BLaER1 treated with 17β-estradiol and CSF1 and Interleukin-3, amounts not matched to agents 10 nM and 100 nM (cell line): ENCODE measurements around the gene EVPLL.

Experiments used
- H3K27ac ChIP-seq, 11 experiments: shearing (Covaris generic); formaldehyde crosslinking; 2 replicates each; pipeline ENCODE4 v1.8.1; 2022
- H3K27me3 ChIP-seq, 11 experiments: shearing (Covaris generic); formaldehyde crosslinking; 2 replicates each; pipeline ENCODE4 v1.8.1; 2022
- H3K36me3 ChIP-seq, 11 experiments: shearing (Covaris generic); formaldehyde crosslinking; 2 replicates each; pipeline ENCODE4 v1.8.1; 2022
- H3K4me1 ChIP-seq, 10 experiments: shearing (Covaris generic); formaldehyde crosslinking; 2 replicates each; pipeline ENCODE4 v1.8.1; 2022
- H3K4me2 ChIP-seq, 11 experiments: shearing (Covaris generic); formaldehyde crosslinking; 2 replicates each; pipeline ENCODE4 v1.8.1; 2022
- H3K4me3 ChIP-seq, 10 experiments: shearing (Covaris generic); formaldehyde crosslinking; 2 replicates each; pipeline ENCODE4 v1.8.1; 2022
- H3K9ac ChIP-seq, 11 experiments: shearing (Covaris generic); formaldehyde crosslinking; 2 replicates each; pipeline ENCODE4 v1.8.1; 2022
- H3K9me3 ChIP-seq, 11 experiments: shearing (Covaris generic); formaldehyde crosslinking; replicated peaks in 1 of 11; 2 replicates each; pipeline ENCODE4 v1.8.1; 2022
- H4K20me1 ChIP-seq, 11 experiments: shearing (Covaris generic); formaldehyde crosslinking; 2 replicates each; pipeline ENCODE4 v1.8.1; 2022
- Cebpa-rat ChIP-seq, 11 experiments: shearing (Covaris generic); IDR thresholded peaks; 2 replicates each; pipeline ENCODE4 v1.8.1; 2022

EVPLL gene

GRCh38 chr17:18356624-18357023, 21.0 kb upstream of the EVPLL start:
- H3K4me2 ChIP-seq, result peak overlapping the region in 7 of 11 experiments; percentile 7 to 86 (median 72); a peak in 12 of 22 replicates
- H3K36me3 ChIP-seq, result peaks cover 36 to 88% (median 73%) of the 10 kb centered on the region in 11 experiments
- H3K9ac ChIP-seq, result peak overlapping the region in 4 of 11 experiments; percentile 41 to 66 (median 58); a peak in 7 of 22 replicates
- peaks cover 0 to 11% (median 0%) of the 10 kb centered on the region in 11 experiments; a peak in 2 of 22 replicates for H4K20me1 ChIP-seq
- peak overlapping the region in 7 of 11 experiments; percentile 33 to 81 (median 72); a peak in 13 of 22 replicates for H3K27ac ChIP-seq
- H3K9me3 ChIP-seq, result no peaks in the 10 kb centered on the region
- H3K27me3 ChIP-seq, result no peaks in the 10 kb centered on the region
- peaks cover 2 to 35% (median 22%) of the 10 kb centered on the region in 10 experiments; a peak in 18 of 20 replicates for H3K4me1 ChIP-seq
- TF ChIP-seq Cebpa-rat (IDR thresholded peaks at IDR 0.05), result peak in 2 of 11 experiments; percentile 30 to 38; a peak in 1 of 22 replicates
- H3K4me3 ChIP-seq, result no peak overlapping the region

- Histone ChIP-seq H3K4me3 (no peak overlapping the region), H3K4me2 (no peak overlapping the region), H3K36me3 (peaks cover 9 to 52% (median 38%) of the 10 kb centered on the region in 11 experiments; a peak in 21 of 22 replicates), H3K9me3 (peaks cover 0 to under 1% (median 0%) of the 10 kb centered on the region in 11 experiments; a peak in 2 of 22 replicates), H3K27me3 (no peaks in the 10 kb centered on the region), H3K4me1 (peaks cover 21 to 54% (median 41%) of the 10 kb centered on the region in 10 experiments), H4K20me1 (peaks cover 0 to 11% (median 0%) of the 10 kb centered on the region in 11 experiments; a peak in 2 of 22 replicates), H3K9ac (no peak overlapping the region), H3K27ac (no peak overlapping the region)
- TF ChIP-seq Cebpa-rat (IDR thresholded peaks at IDR 0.05), result no peak
Measured at GRCh38 chr17:18360518-18360917, 17.1 kb upstream of the EVPLL start.

GRCh38 chr17:18361837-18362697, 15.5 kb upstream of the EVPLL start:
- H4K20me1 ChIP-seq, result peaks cover 0 to 3% (median 0%) of the 10 kb centered on the region in 11 experiments; a peak in 2 of 22 replicates
- no peak for TF ChIP-seq Cebpa-rat (IDR thresholded peaks at IDR 0.05)
- peak overlapping the region in 7 of 11 experiments; percentile 76 to 86 (median 84); a peak in 14 of 22 replicates for H3K27ac ChIP-seq

GRCh38 chr17:18362698-18363100, 14.9 kb upstream of the EVPLL start:
- peaks cover 0 to 3% (median 0%) of the 10 kb centered on the region in 11 experiments; a peak in 2 of 22 replicates for H4K20me1 ChIP-seq
- H3K27me3 ChIP-seq, result no peaks in the 10 kb centered on the region
- peak overlapping the region; percentile 33 to 86 (median 78); a peak in 21 of 22 replicates for H3K27ac ChIP-seq
- peaks cover 6 to 8% (median 7%) of the 10 kb centered on the region in 11 experiments; a peak in 14 of 22 replicates for H3K9me3 ChIP-seq
- peak overlapping the region; percentile 71 to 98 (median 93) for H3K4me2 ChIP-seq
- peak overlapping the region; percentile 79 to 89 (median 86) for H3K9ac ChIP-seq
- peaks cover 9 to 34% (median 25%) of the 10 kb centered on the region in 11 experiments; a peak in 20 of 22 replicates for H3K36me3 ChIP-seq
- no peak for TF ChIP-seq Cebpa-rat (IDR thresholded peaks at IDR 0.05)
- peaks cover 16 to 32% (median 22%) of the 10 kb centered on the region in 10 experiments for H3K4me1 ChIP-seq
- H3K4me3 ChIP-seq, result peak overlapping the region; percentile 79 to 95 (median 90)

More at GRCh38 chr17:18361837-18362697, 15.5 kb upstream of the EVPLL start:
- H3K4me1 ChIP-seq, result peaks cover 16 to 38% (median 27%) of the 10 kb centered on the region in 10 experiments
- H3K27me3 ChIP-seq, result no peaks in the 10 kb centered on the region
- peak overlapping the region; percentile 79 to 89 (median 86); a peak in 20 of 22 replicates for H3K9ac ChIP-seq
- H3K4me3 ChIP-seq, result peak overlapping the region; percentile 79 to 95 (median 90)
- H3K9me3 ChIP-seq, result peaks cover 6 to 8% (median 7%) of the 10 kb centered on the region in 11 experiments; a peak in 14 of 22 replicates
- peak overlapping the region; percentile 71 to 98 (median 93) for H3K4me2 ChIP-seq
- H3K36me3 ChIP-seq, result peaks cover 9 to 37% (median 26%) of the 10 kb centered on the region in 11 experiments; a peak in 20 of 22 replicates

GRCh38 chr17:18363101-18364049, 14.2 kb upstream of the EVPLL start, which contains the start of gene SHMT1:
Gene SHMT1 (minus strand): TSS chr17:18363550. CDS start chr17:18355981, 7,569 bp downstream.
- Histone ChIP-seq H4K20me1 (peaks cover 0 to 3% (median 0%) of the 10 kb centered on the region in 11 experiments; a peak in 2 of 22 replicates), H3K36me3 (peaks cover 9 to 29% (median 22%) of the 10 kb centered on the region in 11 experiments; a peak in 20 of 22 replicates), H3K9ac (peak within 1 kb of the TSS; percentile 79 to 89 (median 86)), H3K9me3 (peaks cover 6 to 8% (median 7%) of the 10 kb centered on the region in 11 experiments; a peak in 14 of 22 replicates), H3K4me1 (peaks cover 15 to 29% (median 21%) of the 10 kb centered on the region in 10 experiments), H3K4me3 (peak within 1 kb of the TSS; percentile 79 to 95 (median 90)), H3K4me2 (peak within 1 kb of the TSS; percentile 71 to 98 (median 93)), H3K27me3 (no peaks in the 10 kb centered on the region), H3K27ac (peak within 1 kb of the TSS; percentile 33 to 86 (median 78); a peak in 21 of 22 replicates)
- TF ChIP-seq Cebpa-rat (IDR thresholded peaks at IDR 0.05), result no peak

- Histone ChIP-seq H3K4me1 (peaks cover 13 to 29% (median 21%) of the 10 kb centered on the region in 10 experiments), H3K4me3 (peak overlapping the region in 1 of 10 experiments; percentile 91; a peak in 2 of 20 replicates), H3K36me3 (peaks cover 5 to 21% (median 14%) of the 10 kb centered on the region in 11 experiments; a peak in 20 of 22 replicates), H3K4me2 (peak overlapping the region; percentile 57 to 98 (median 93); a peak in 19 of 22 replicates), H3K9ac (no peak overlapping the region), H3K9me3 (peaks cover 6 to 8% (median 7%) of the 10 kb centered on the region in 11 experiments; a peak in 14 of 22 replicates), H3K27me3 (no peaks in the 10 kb centered on the region), H4K20me1 (peaks cover 0 to 3% (median 0%) of the 10 kb centered on the region in 11 experiments; a peak in 2 of 22 replicates), H3K27ac (no peak overlapping the region)
- TF ChIP-seq Cebpa-rat (IDR thresholded peaks at IDR 0.05), result no peak
Measured at GRCh38 chr17:18364166-18364565, 13.4 kb upstream of the EVPLL start.

GRCh38 chr17:18368946-18369345, 8.6 kb upstream of the EVPLL start:
- TF ChIP-seq Cebpa-rat (IDR thresholded peaks at IDR 0.05), result no peak
- Histone ChIP-seq H3K9ac (no peak overlapping the region), H3K4me2 (no peak overlapping the region), H3K27me3 (no peaks in the 10 kb centered on the region), H4K20me1 (no peaks in the 10 kb centered on the region), H3K27ac (no peak overlapping the region), H3K4me1 (peaks cover 0 to 13% (median 8%) of the 10 kb centered on the region in 10 experiments; a peak in 13 of 20 replicates), H3K9me3 (peaks cover 6 to 8% (median 7%) of the 10 kb centered on the region in 11 experiments; a peak in 14 of 22 replicates), H3K4me3 (no peak overlapping the region), H3K36me3 (no peaks in the 10 kb centered on the region)
